Liver (tissue), 3 donors: ENCODE measurements around the gene PAPPA.

Experiments used
- ATF3 ChIP-seq: IDR thresholded peaks from 2 replicates; pipeline ENCODE4 v1.6.1; 2016; ENCODE audit warnings: antibody characterized with exemption
- CTCF ChIP-seq: fragments of 150-350 bp; IDR thresholded peaks from 2 replicates; pipeline ENCODE4 v1.5.1; 2017; ENCODE audit warnings: improper control_type of control experiment, low read depth, low read length; ENCODE audit not compliant: missing input control
- MAX ChIP-seq: IDR thresholded peaks from 2 replicates; pipeline ENCODE4 v1.6.1; 2016; ENCODE audit warnings: antibody characterized with exemption
- RAD21 ChIP-seq, 2 donors: IDR thresholded peaks; 2 replicates each; pipeline ENCODE4 v1.6.1; 2016; ENCODE audit warnings: antibody characterized with exemption in 2 of 2, mild to moderate bottlenecking in 2 of 2
- REST ChIP-seq: IDR thresholded peaks from 2 replicates; pipeline ENCODE4 v1.6.1; 2016; ENCODE audit warnings: antibody characterized with exemption, mild to moderate bottlenecking
- RXRA ChIP-seq, 2 donors: IDR thresholded peaks; 2 replicates each; pipeline ENCODE4 v1.6.1; 2017 to 2018; ENCODE audit warnings: antibody characterized with exemption in 2 of 2, mild to moderate bottlenecking in 1 of 2
- SP1 ChIP-seq: IDR thresholded peaks from 2 replicates; pipeline ENCODE4 v1.6.1; 2018; ENCODE audit warnings: antibody characterized with exemption, mild to moderate bottlenecking
- TAF1 ChIP-seq: conservative IDR thresholded peaks from 2 replicates; pipeline ENCODE4 v1.6.1; 2016; ENCODE audit warnings: antibody characterized with exemption, mild to moderate bottlenecking
- YY1 ChIP-seq: IDR thresholded peaks from 2 replicates; pipeline ENCODE4 v1.6.1; 2016; ENCODE audit warnings: antibody characterized with exemption, mild to moderate bottlenecking
- ZBTB33 ChIP-seq: IDR thresholded peaks from 2 replicates; pipeline ENCODE4 v1.6.1; 2016; ENCODE audit warnings: antibody characterized with exemption
- donor health status: healthy.
- donor health status: healthy.

- TF ChIP-seq REST (no peak), CTCF (no peak), YY1 (no peak), SP1 (no peak), TAF1 (no peak), ZBTB33 (no peak), MAX (no peak), RXRA (IDR thresholded peaks at IDR 0.05) (no peak), ATF3 (no peak), RAD21 (IDR thresholded peaks at IDR 0.05) (no peak)
These were observed 215.1 kb downstream of the PAPPA start for GRCh38 chr9:116368680-116369079.
